K562 (cell line): Measurements from ENCODE around the gene TRIP6. TPM values are rescaled to one million over a fixed set of nuclear protein-coding genes. Genes with fewer than 3 reads are reported as not detected.
A peak's percentile ranks its signal among the peaks of the same experiment; 100 is the strongest.

Source experiments
- ATAC-seq: fragments of 200-7000 bp; cut with Tn5 transposase; 3 replicates; pipeline ENCODE4 v1.9.1; 2020; ENCODE audit warnings: moderate library complexity
- BruUV-seq: library from RNA; stranded (reverse); fragments of 400-500 nt; replicated peaks from 2 replicates; lab custom pipeline; 2021; lab: Mats Ljungman, UMichigan
- CTCF ChIA-PET: fragments of 300-600 bp; formaldehyde crosslinking; extraction: SDS; loops from one replicate; lab custom pipeline; 2021; ENCODE audit warnings: low intra/inter-chr PET ratio; lab: Yijun Ruan, JAX
- POLR2A ChIA-PET: fragments of 300-600, 350-650 bp; sonication (Branson Sonifier 250); formaldehyde crosslinking; extraction: SDS; loops from one replicate; lab custom pipeline; 2021; ENCODE audit warnings: antibody characterized with exemption, inconsistent platforms; lab: Yijun Ruan, JAX
- DNase-seq, 4 experiments: peaks; one replicate each; pipeline versions ENCODE4 v3.0.0 to v3.0.0-alpha.2; 2011 to 2018; ENCODE audit warnings: low spot score in 3 of 4, mixed read lengths in 3 of 4; ENCODE audit errors: extremely low read depth in 1 of 4
- FAIRE-seq: peaks from 2 replicates; lab custom pipeline; 2011; peaks lifted over from hg19 to GRCh38; lab: Jason Lieb, UNC
- H2AFZ ChIP-seq: 2 replicates; pipeline ENCODE4 v1.6.0; 2011; ENCODE audit warnings: low read depth, low read length, control low read depth, inconsistent platforms
- H3K27ac ChIP-seq: fragments of 200-600 bp; 3 replicates; pipeline ENCODE4 v1.8.0; 2011; ENCODE audit warnings: low read depth, mild to moderate bottlenecking, control low read depth, inconsistent platforms, low read length, moderate library complexity, mixed read lengths; ENCODE audit errors: extremely low read depth
- H3K27me3 ChIP-seq, 2 experiments: fragments of 300-600 bp in 1 of 2; 2 replicates in 1 of 2; 3 replicates in 1 of 2; pipeline versions ENCODE4 v1.6.0 to v1.8.0; 2011; ENCODE audit warnings: inconsistent platforms in 2 of 2, low read length in 2 of 2, mild to moderate bottlenecking in 1 of 2, mixed read lengths in 1 of 2, moderate library complexity in 1 of 2; ENCODE audit not compliant: control insufficient read depth in 2 of 2, insufficient read depth in 2 of 2
- H3K36me3 ChIP-seq: fragments of 300-600 bp; 3 replicates; pipeline ENCODE4 v1.8.0; 2011; ENCODE audit warnings: mild to moderate bottlenecking, low read length, inconsistent platforms; ENCODE audit not compliant: control insufficient read depth, insufficient read depth
- H3K4me1 ChIP-seq, 2 experiments: fragments of 200-600 bp in 1 of 2; replicated peaks in 1 of 2; 2 replicates in 1 of 2; 3 replicates in 1 of 2; pipeline versions ENCODE4 v1.5.1 to v1.8.0; 2011; ENCODE audit warnings: inconsistent platforms in 2 of 2, low read length in 2 of 2, mild to moderate bottlenecking in 1 of 2, mixed read lengths in 1 of 2, moderate library complexity in 1 of 2; ENCODE audit not compliant: control insufficient read depth in 2 of 2, insufficient read depth in 2 of 2
- H3K4me2 ChIP-seq: 2 replicates; pipeline ENCODE4 v1.6.1; 2011; ENCODE audit warnings: low read length, control low read depth, inconsistent platforms, mixed read lengths; ENCODE audit not compliant: insufficient read depth
- H3K4me3 ChIP-seq: fragments of 200-600 bp; sonication (generic), shearing (Covaris generic); 2 replicates; pipeline ENCODE4 v1.5.1; 2016; ENCODE audit warnings: control low read depth, inconsistent platforms
- H3K79me2 ChIP-seq: fragments of 200-600 bp; 3 replicates; pipeline ENCODE4 v1.8.0; 2011; ENCODE audit warnings: low read length, inconsistent platforms; ENCODE audit not compliant: control insufficient read depth, insufficient read depth
- H3K9ac ChIP-seq, 2 experiments: 2 replicates each; pipeline versions ENCODE4 v1.6.0 to v1.6.1; 2011; ENCODE audit warnings: low read depth in 2 of 2, low read length in 2 of 2, control low read depth in 1 of 2, inconsistent platforms in 1 of 2, mild to moderate bottlenecking in 1 of 2, mixed read lengths in 1 of 2; ENCODE audit not compliant: insufficient read depth in 1 of 2
- H3K9me1 ChIP-seq: one replicate; pipeline ENCODE4 v1.6.0; 2011; ENCODE audit warnings: inconsistent platforms, mild to moderate bottlenecking, low read length, moderate library complexity; ENCODE audit not compliant: control insufficient read depth, insufficient read depth
- H3K9me3 ChIP-seq: replicated peaks from 2 replicates; pipeline ENCODE4 v1.5.1; 2011; ENCODE audit warnings: low read depth, low read length, inconsistent platforms; ENCODE audit not compliant: control insufficient read depth, insufficient read depth
- H4K20me1 ChIP-seq: replicated peaks from 2 replicates; pipeline ENCODE4 v1.6.1; 2011; ENCODE audit warnings: low read length, inconsistent platforms, mixed read lengths; ENCODE audit not compliant: control insufficient read depth, insufficient read depth
- EP300 ChIP-seq: IDR thresholded peaks from 2 replicates; pipeline ENCODE4 v1.6.1; 2012; ENCODE audit warnings: low read length, improper control_type of control experiment
- HNRNPLL ChIP-seq: fragments of 200-400 bp; formaldehyde crosslinking; IDR thresholded peaks from 2 replicates; pipeline ENCODE4 v1.6.1; 2017; ENCODE audit warnings: low read length, low read depth, mild to moderate bottlenecking; ENCODE audit not compliant: poor library complexity, severe bottlenecking
- SMAD2 ChIP-seq: fragments of 150-350 bp; IDR thresholded peaks from 2 replicates; pipeline ENCODE4 v1.6.1; 2014; ENCODE audit warnings: low read depth, mild to moderate bottlenecking, low read length
- WGBS: fragments of 100-300 bp; shearing (Covaris generic); methylation state at CpG from one replicate; pipeline ENCODE4 v1.1.6; 2016; ENCODE audit warnings: low coverage, mixed read lengths; ENCODE audit not compliant: insufficient coverage; ENCODE audit errors: missing lambda C conversion rate; 5-methylcytosine and 5-hydroxymethylcytosine counted together
- in situ Hi-C: fragments of 300-500 bp; cut with MboI; formaldehyde crosslinking; loops from 4 replicates; pipeline ENCODE4 v1.15.0; 2018; ENCODE audit warnings: inconsistent platforms, mixed read lengths
- intact Hi-C: fragments of 100-400 bp; cut with micrococcal nuclease; formaldehyde crosslinking; loops from 2 replicates; pipeline ENCODE4 v1.14.2; 2022
- polyA plus RNA-seq, 8 experiments: library from polyadenylated mRNA; depleted of rRNA in 4 of 8; stranded (reverse) in 5 of 8; unstranded in 3 of 8; fragments of >200 nt; fragmentation: Nextera tagmentation in 2 of 8; fragmentation: Illumina TruSeq in 1 of 8; extraction: Ambion mirVana in 2 of 8; extraction: Trizol in 1 of 8; gene quantifications; 2 replicates each; pipeline versions ENCODE4 v1.2.1 to v1.2.3, GENCODE V29; 2011 to 2014; ENCODE audit warnings: inconsistent platforms in 1 of 8, missing spikeins in 1 of 8
- total RNA-seq, 7 experiments: library from RNA; depleted of rRNA in 6 of 7; stranded (reverse); fragments of >200 nt in 6 of 7; fragmentation: Illumina TruSeq in 2 of 7; extraction: Trizol in 2 of 7; gene quantifications; 2 replicates each; pipeline versions ENCODE4 v1.2.1 to v1.2.3, GENCODE V29; 2011 to 2021; ENCODE audit warnings: low replicate concordance in 1 of 7
- TF ChIP-seq, protein P1 (sequence below): IDR thresholded peaks from 2 replicates; pipeline ENCODE4 v1.6.1; 2012; ENCODE audit warnings: low read depth, low read length, improper control_type of control experiment, borderline replicate concordance

TRIP6 gene
- total and polyA plus RNA-seq, 9 of the 15 experiments (the other 6 are each of a cell fraction or from before 2014, with no cell fraction given), result 5.9 to 141 (median 54.0) TPM

DNA sequence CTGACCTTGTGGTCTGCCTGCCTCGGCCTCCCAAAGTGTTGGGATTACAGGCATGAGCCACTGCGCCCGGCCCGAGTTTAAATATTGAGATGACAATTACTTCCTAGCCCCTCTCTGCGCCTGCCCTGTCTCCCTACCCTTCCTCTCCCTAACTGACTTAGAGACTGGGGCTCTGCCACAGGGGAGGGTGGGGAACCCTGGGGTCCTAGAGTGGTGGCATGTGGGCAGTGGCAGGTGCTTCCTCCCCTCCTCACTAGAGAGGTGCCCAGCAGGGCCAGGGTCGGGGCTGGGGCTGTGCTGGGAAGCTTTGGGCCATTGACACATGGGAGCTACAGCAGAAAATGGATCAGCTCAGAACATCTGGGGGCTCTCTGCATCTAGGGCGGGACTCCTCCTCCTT, 35.5 kb downstream of the TRIP6 start:
- WGBS, result 31% methylated on average over 7 of the region's 7 CpGs
- no peaks in the 10 kb centered on the region for H3K36me3 ChIP-seq
- H3K27ac ChIP-seq, result no peak overlapping the region
- H3K4me3 ChIP-seq, result no peak overlapping the region
- H3K9me3 ChIP-seq, result no peaks in the 10 kb centered on the region
- no peaks in the 10 kb centered on the region for H4K20me1 ChIP-seq
- CTCF ChIA-PET, result no interaction called here
- no peak for FAIRE-seq
- H3K9me1 ChIP-seq, result no peaks in the 10 kb centered on the region
- intact Hi-C loops (no loop called here), in situ Hi-C loops (loop anchor here (25.0 kb wide), 1 partner anchor 385 kb away; no protein-coding TSS in a partner anchor)
- no peak overlapping the region for H3K9ac ChIP-seq
- no TSS peak for BruUV-seq
- no peaks in the 10 kb centered on the region for H3K79me2 ChIP-seq
- no peak overlapping the region for H2AFZ ChIP-seq
- no peak for TF ChIP-seq EP300
- TF ChIP-seq, protein P1, sequence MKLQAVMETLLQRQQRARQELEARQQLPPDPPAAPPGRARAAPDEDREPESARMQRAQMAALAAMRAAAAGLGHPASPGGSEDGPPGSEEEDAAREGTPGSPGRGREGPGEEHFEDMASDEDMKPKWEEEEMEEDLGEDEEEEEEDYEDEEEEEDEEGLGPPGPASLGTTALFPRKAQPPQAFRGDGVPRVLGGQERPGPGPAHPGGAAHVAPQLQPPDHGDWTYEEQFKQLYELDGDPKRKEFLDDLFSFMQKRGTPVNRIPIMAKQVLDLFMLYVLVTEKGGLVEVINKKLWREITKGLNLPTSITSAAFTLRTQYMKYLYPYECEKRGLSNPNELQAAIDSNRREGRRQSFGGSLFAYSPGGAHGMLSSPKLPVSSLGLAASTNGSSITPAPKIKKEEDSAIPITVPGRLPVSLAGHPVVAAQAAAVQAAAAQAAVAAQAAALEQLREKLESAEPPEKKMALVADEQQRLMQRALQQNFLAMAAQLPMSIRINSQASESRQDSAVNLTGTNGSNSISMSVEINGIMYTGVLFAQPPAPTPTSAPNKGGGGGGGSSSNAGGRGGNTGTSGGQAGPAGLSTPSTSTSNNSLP, result no peak
- TF ChIP-seq SMAD2, result no peak
- TF ChIP-seq HNRNPLL, result peak; percentile 18
- no peak for ATAC-seq
- no peaks in the 10 kb centered on the region for H3K27me3 ChIP-seq
- POLR2A ChIA-PET, result interaction anchor here (0.6 kb wide), 1 partner anchor 1787 kb away, joined by 3 read pairs; no protein-coding TSS in a partner anchor
- DNase-seq, result no peak
- no peak overlapping the region for H3K4me2 ChIP-seq
- H3K4me1 ChIP-seq, result peaks cover 11 to 14% of the 10 kb centered on the region in 2 experiments; a peak in 4 of 5 replicates
